H1 (cell line): ENCODE data around the gene MCM8. TPM values are rescaled to one million over a fixed set of nuclear protein-coding genes. Genes with fewer than 3 reads are reported as not detected.

Experiments used
- CREB1 ChIP-seq: IDR thresholded peaks from 2 replicates; pipeline ENCODE4 v1.6.1; 2012; ENCODE audit warnings: inconsistent platforms
- HDAC6 ChIP-seq: IDR thresholded peaks from one replicate; pipeline ENCODE4 v1.7.1; 2012; ENCODE audit warnings: low read depth, mild to moderate bottlenecking, inconsistent platforms, low read length, moderate library complexity
- JUND ChIP-seq: IDR thresholded peaks from 2 replicates; pipeline ENCODE4 v1.6.1; 2011; ENCODE audit warnings: mild to moderate bottlenecking, improper control_type of control experiment, low read length
- polyA plus RNA-seq, 7 experiments: library from polyadenylated mRNA; depleted of rRNA in 3 of 7; stranded (reverse) in 5 of 7; unstranded in 2 of 7; fragments of >200 nt in 5 of 7; fragments of 200-250 nt in 2 of 7; gene quantifications; 1 replicate in 5 of 7; 2 replicates in 1 of 7; 4 replicates in 1 of 7; pipeline versions ENCODE4 v1.2.1 to v1.2.3, GENCODE V29; 2011 to 2013; ENCODE audit warnings: missing spikeins in 2 of 7, mixed read lengths in 2 of 7
- total RNA-seq: library from RNA; stranded (reverse); fragmentation: NEBNext Ultra II Directional; extraction: Animal tissue kit (Norgen Biotek cat#: 25700); gene quantifications from 2 replicates; pipeline ENCODE4 v1.2.1, GENCODE V29; 2021

The MCM8 gene
- total and polyA plus RNA-seq, 2 of the 8 experiments (the other 6 are each of a cell fraction or from before 2014, with no cell fraction given), result 7.1 to 31.9 TPM

GRCh38 chr20:5968462-5968861 is 18.0 kb downstream of the MCM8 start (continued):
- TF ChIP-seq JUND, result no peak
- no peak for TF ChIP-seq HDAC6
- TF ChIP-seq CREB1, result no peak
